DMS79 treated with DMSO at 0.1 percent for 48 hours (cell line): ENCODE results near the gene RAMAC.
"Not testable (repeated sequence)": the region's sequence is repeated elsewhere in the genome, so short reads cannot be mapped to it uniquely, and the experiment has no call there.

Experiments used
- DNase-seq: peaks from one replicate; lab custom pipeline; 2025; lab: John Stamatoyannopoulos, UW

Gene RAMAC

GRCh38 chr15:82985688-82986441 lies at the start of gene RAMAC:
Gene RAMAC (plus strand): TSS chr15:82986210. CDS start chr15:82989019, 2,809 bp downstream.
- DNase-seq: peak; percentile 84

- DNase-seq: no peak
These were observed 48.9 kb upstream of the RAMAC start for GRCh38 chr15:82936966-82937711.

GRCh38 chr15:82937712-82938058 lies 48.3 kb upstream of the RAMAC start:
- DNase-seq: no peak

- DNase-seq: not testable (repeated sequence)
These were observed 46.3 kb upstream of the RAMAC start for GRCh38 chr15:82939678-82940077.

GRCh38 chr15:82942691-82943090 lies 43.3 kb upstream of the RAMAC start:
- DNase-seq: no peak

- no peak for DNase-seq
These were observed 42.8 kb upstream of the RAMAC start for GRCh38 chr15:82943176-82943575.

GRCh38 chr15:82944056-82944455 lies 42.0 kb upstream of the RAMAC start:
- DNase-seq: peak; percentile 19

- peak; percentile 52 for DNase-seq
These were observed 41.2 kb upstream of the RAMAC start for GRCh38 chr15:82944821-82945220.

GRCh38 chr15:82945326-82945725 lies 40.7 kb upstream of the RAMAC start:
- DNase-seq: no peak

GRCh38 chr15:82946155-82946701 lies 39.8 kb upstream of the RAMAC start:
- no peak for DNase-seq

GRCh38 chr15:82950295-82950694 lies 35.7 kb upstream of the RAMAC start:
- no peak for DNase-seq

GRCh38 chr15:82950746-82951370 lies 35.2 kb upstream of the RAMAC start:
- peak; percentile 8 for DNase-seq

GRCh38 chr15:82951472-82952157 lies 34.4 kb upstream of the RAMAC start:
- peak; percentile 4 for DNase-seq

- peak; percentile 29 for DNase-seq
These were observed 33.6 kb upstream of the RAMAC start, which contains the start of gene HOMER2 for GRCh38 chr15:82952158-82953081. Gene HOMER2 (minus strand): TSS chr15:82952720. CDS start chr15:82952535, 185 bp downstream.

GRCh38 chr15:82958638-82959037 lies 27.4 kb upstream of the RAMAC start:
- no peak for DNase-seq

- no peak for DNase-seq
These were observed 26.6 kb upstream of the RAMAC start for GRCh38 chr15:82959423-82959822.

- DNase-seq: no peak
These were observed 25.2 kb upstream of the RAMAC start for GRCh38 chr15:82960766-82961165.

GRCh38 chr15:82963471-82964341 lies 22.3 kb upstream of the RAMAC start:
- no peak for DNase-seq

- DNase-seq: no peak
These were observed 21.1 kb upstream of the RAMAC start for GRCh38 chr15:82964890-82965289.

GRCh38 chr15:82966671-82967071 lies 19.3 kb upstream of the RAMAC start:
- DNase-seq: no peak
